Suppressor macrophage (primary cell): ENCODE measurements around the gene FAM171A2.
"Not testable (repeated sequence)": the region's sequence is repeated elsewhere in the genome, so short reads cannot be mapped to it uniquely, and the experiment has no call there.

Experiments
- DNase-seq, 4 experiments: peaks; one replicate each; pipeline ENCODE4 v3.0.0-alpha.2; 2020 to 2022

Gene FAM171A2

GRCh38 chr17:44383363-44383762 is 19.7 kb upstream of the FAM171A2 start:
- no peak for DNase-seq

GRCh38 chr17:44382917-44383316 is 19.3 kb upstream of the FAM171A2 start:
- no peak for DNase-seq

DNA sequence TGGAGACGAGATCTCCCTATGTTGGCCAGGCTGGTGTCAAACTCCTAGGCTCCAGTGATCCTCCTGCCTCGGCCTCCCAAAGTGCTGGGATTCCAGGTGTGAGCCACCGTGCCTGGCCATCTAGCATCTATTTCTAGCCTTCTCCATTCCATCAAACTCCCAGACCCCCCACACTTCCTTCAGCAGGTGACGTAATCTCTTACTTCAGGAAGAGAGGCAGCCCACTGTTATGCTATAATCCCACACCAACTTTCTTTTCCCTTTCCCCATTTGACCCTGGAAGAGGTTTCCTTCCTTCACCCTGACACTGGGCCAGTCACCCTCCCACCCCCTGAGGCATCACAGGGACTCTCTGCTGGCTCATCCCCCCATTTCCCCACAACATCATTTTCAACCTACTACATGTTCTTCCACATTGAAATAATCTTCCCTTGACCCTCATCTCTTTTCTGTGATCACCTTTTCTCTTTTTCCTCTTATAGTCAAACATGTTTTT is 18.2 kb upstream of the FAM171A2 start:
- DNase-seq, result peak; percentile 21 to 49 (median 30)

DNA sequence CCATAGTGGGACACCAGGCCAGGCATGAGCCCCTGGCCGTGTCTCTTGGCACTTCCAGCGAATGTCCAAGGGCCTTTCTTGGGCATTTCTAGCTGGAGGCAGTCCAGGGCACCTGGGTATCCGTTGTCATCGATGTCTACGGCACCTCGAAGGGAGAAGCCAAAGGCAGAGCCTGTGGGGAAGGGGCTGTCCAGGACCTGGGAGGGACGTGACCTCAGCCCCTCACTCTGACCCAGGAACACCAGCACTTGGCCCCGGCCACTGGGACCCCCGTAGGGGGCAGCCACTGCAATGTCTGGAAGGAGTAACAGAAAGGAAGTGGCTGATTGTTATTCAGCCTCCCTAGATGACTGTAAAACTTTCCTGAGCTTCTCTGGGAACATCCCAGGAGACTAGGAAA is 17.1 kb upstream of the FAM171A2 start:
- DNase-seq, result no peak

DNA sequence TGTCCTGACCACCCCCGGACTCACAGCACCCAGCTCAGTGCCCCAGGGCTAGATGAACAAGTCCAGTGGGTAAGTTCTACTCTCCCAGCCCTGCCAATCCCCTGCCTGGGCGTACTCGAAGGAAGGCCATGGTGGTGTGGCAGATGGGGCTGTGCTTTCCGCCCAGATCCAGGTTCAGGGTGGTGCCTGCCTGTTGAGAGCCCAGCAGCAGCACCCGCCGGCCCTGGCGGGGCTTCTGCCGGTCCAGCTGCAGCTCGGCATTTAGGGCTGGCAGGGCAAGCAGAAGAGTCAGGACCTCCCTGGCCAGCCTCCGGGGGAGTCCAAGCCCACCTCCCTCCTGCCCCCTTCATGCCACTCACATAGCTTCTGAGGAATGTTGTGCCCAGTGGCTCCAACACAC is 16.2 kb upstream of the FAM171A2 start:
- no peak for DNase-seq

DNA sequence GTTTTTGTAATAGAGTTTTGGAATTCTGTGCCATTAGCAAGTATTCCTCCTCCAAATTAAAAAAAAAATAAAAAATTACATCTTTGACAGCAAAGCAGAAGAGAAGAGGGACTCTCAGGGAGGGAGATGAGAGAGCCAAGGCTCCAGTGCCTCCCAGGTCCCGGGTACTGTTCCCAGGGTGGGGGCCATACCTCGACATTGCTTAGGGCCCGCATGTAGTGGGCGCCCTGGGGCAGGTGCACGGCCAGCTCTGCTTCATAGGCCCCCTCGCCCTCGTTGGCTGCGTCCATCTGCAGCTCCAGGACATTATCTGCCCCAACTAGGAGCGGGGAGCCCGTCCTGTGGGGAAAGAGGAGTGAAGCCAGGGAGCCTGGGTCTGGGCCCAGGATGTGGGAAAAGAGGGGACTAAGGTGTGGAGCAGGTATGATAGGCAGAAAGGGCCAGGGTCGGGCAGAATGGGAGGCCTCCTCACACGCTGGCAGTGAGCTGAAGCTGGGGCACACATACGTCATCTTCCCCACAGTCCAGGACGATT is 14.6 kb upstream of the FAM171A2 start:
- no peak for DNase-seq

DNA sequence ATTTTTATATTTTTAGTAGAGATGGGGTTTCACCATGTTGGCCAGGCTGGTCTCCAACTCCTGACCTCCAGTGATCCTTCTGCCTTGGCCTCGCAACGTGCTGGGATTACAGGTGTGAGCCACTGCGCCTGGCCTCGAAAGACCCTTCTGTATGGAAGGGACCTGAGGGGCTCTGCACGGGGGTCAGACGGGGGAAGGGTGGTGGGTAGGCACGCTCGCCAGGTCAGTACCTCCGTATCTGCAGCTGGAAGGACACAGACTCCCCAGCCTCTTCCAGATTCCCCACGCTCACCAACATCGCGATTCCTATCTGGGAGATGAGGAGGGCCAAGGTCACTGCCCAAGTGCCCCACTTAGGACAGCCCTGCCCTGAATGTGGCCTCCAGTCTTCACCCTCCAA is 13.1 kb upstream of the FAM171A2 start:
- no peak for DNase-seq

- DNase-seq, result peak in 3 of 4 experiments; percentile 22 to 54 (median 39)
These were observed 12.5 kb upstream of the FAM171A2 start for GRCh38 chr17:44376124-44376523.

DNA sequence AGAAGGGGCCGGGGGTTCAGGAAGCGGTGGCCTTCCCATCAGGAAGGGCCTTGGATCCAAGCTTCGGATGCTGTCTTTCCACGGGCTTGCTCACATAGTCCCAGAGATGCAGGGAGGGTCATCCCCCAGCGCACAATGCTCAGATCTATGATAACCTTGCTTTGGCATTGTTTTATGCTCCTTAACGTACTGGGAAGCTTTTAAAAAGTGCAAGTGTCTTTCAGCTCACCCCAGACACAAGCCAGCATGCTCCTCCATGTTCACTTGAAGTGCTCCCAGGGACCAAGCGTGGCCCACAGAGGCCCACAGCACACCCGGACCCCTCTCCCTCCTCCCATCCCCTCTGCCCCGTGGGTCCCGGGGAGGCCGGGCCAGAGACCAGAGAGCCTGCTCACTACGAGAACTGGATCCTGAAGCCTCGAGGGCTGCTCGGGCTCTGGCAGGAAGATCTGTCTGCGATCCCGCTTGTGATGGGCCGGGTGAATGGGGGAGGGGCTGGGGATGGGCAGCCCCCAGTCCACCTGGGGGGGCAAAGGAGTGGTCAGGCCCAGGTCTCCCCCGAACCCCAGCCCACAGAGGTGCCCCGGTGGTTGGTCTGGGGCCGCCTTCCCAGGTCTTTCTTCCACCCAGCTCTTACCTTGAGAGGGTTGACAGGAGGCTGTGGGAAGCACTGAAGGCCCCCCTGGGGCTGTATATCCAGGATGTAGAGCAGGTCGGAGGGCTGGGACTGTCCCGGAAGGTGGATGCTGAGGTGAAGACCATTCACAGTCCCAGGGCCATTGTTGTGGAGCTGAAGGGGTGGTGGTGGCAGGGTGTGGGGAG is 11.8 kb upstream of the FAM171A2 start:
- no peak for DNase-seq

GRCh38 chr17:44374306-44375195 is 10.9 kb upstream of the FAM171A2 start:
- DNase-seq, result no peak

- no peak for DNase-seq
These were observed 8.4 kb upstream of the FAM171A2 start for GRCh38 chr17:44372036-44372435.

DNA sequence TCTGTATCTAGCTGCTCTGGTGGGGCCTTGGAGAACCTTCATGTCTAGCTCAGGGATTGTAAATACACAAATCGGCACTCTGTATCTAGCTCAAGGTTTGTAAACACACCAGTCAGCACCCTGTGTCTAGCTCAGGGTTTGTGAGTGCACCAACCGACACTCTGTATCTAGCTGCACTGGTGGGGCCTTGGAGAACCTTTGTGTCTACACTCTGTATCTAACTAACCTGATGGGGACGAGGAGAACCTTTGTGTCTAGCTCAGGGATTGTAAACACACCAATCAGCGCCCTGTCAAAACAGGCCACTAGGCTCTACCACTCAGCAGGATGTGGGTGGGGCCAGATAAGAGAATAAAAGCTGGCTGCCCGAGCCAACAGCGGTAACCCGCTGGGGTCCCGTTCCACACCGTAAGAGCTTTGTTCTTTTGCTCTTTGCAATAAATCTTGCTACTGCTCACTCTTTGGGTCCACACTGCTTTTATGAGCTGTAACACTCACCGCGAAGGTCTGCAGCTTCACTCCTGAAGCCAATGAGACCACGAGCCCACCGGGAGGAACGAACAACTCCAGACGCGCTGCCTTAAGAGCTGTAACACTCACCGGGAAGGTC is 5.9 kb upstream of the FAM171A2 start:
- not testable (repeated sequence) for DNase-seq

- DNase-seq, result not testable (repeated sequence)
These were observed 5.0 kb upstream of the FAM171A2 start for GRCh38 chr17:44368391-44369243.

GRCh38 chr17:44367231-44367979 is 3.8 kb upstream of the FAM171A2 start:
- no peak for DNase-seq

GRCh38 chr17:44365051-44365450 is 1.4 kb upstream of the FAM171A2 start:
- not testable (repeated sequence) for DNase-seq

DNA sequence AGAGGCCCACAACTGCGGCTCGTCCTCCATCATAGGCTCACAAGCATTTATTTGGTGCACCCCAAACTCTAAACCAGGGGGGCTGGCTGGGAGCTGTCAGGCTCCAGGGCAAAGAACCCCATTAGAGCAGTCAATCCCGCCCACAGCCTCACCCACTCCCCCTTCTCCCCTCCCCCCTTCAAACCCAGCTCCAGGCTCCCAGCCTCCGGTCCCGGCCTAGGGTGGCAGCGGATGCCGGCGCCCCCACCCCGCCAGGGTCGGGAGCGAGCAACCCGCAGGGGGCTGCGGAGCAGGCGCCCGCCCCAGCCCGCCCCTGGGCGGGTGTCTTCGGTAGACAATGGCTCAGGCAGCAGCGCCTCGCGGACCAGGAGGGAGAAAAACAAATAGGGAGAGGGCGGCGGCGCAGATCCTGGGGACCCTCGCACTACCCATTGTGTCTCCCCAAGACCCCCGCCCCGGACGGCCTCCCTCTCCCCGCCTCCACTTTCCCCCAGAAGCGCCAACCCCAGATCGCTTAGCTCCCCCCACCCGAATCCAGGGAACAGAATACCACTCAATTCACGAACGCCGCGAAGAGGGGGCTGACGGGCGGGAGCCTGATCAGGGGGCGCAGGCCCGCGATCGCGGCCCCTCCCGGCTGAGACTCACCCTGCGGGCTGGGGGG is 572 bp downstream of the FAM171A2 start:
- peak in 2 of 4 experiments; percentile 34 to 54 for DNase-seq

- no peak for DNase-seq
These were observed 1.1 kb downstream of the FAM171A2 start for GRCh38 chr17:44362459-44362948.

DNA sequence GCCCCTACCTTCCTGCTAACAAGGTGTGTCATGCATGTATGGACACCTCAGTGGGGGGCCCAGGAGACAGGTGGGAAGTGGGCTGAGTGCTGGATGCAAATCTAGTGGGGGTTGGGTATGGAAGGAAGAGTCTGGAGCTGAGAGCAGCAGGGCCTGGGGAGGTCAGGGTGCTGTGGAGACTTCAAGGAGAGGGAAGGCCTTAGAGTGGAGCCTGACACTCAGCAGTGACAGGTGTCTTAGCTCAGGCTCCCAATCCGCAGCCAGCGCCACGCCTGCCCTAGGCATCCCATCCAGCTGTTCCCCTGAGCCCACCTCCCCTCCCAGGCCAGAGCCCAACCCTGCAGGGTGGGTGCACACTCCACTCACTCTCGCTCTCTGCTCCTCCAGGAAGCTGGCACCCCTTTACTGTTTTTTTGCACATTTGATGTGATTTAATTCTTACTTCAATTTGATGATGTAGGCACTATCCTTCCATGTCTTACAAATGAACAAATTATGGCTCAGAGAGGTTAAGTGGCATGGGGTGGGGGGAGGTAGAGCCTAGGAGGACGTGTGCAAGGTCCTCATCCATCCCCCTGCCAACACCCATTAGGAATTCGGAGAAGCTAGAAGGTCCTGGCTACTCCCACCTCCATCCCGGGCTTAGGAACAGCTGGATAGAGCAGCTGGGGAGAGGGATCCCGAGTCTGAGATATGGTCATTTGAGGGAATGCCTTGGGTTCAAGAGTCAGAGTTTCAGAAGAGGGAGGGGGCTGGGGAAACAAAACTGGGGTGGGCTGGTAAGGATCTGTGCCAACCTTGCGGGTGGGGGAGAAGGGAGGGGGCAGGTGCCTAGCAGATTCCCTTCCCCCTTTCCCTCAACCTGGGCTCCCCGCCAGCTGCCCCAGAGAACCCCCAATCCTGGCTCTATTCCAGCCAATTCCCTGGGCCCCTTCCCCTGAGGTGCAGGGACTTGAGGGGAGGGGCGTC is 2.1 kb downstream of the FAM171A2 start:
- no peak for DNase-seq

GRCh38 chr17:44360826-44361225 is 2.8 kb downstream of the FAM171A2 start:
- no peak for DNase-seq
